Fibroblast of the conjunctiva (primary cell): ENCODE results near the gene PDIA4.
"Not testable (repeated sequence)": the region's sequence is repeated elsewhere in the genome, so short reads cannot be mapped to it uniquely, and the experiment has no call there.

Source experiments
- DNase-seq: peaks from one replicate; pipeline ENCODE4 v3.0.0-alpha.2; 2010; ENCODE audit warnings: low read depth

The PDIA4 gene

GRCh38 chr7:149003560-149004305 is 24.6 kb downstream of the PDIA4 start:
- no peak for DNase-seq

- DNase-seq, result no peak
Observed at GRCh38 chr7:149003018-149003417, 25.3 kb downstream of the PDIA4 start.

- no peak for DNase-seq
Observed at GRCh38 chr7:149002604-149003003, 25.7 kb downstream of the PDIA4 start.

- DNase-seq, result no peak
Observed at GRCh38 chr7:149001427-149002068, 26.8 kb downstream of the PDIA4 start.

- no peak for DNase-seq
Observed at GRCh38 chr7:149000961-149001360, 27.3 kb downstream of the PDIA4 start.

GRCh38 chr7:148999192-148999591 is 29.1 kb downstream of the PDIA4 start:
- no peak for DNase-seq

GRCh38 chr7:148997497-148997896 is 30.8 kb downstream of the PDIA4 start:
- DNase-seq, result no peak

GRCh38 chr7:148994576-148994975 is 33.7 kb downstream of the PDIA4 start:
- DNase-seq, result no peak

- no peak for DNase-seq
Observed at GRCh38 chr7:148993193-148993592, 35.1 kb downstream of the PDIA4 start.

- no peak for DNase-seq
Observed at GRCh38 chr7:148991536-148991935, 36.8 kb downstream of the PDIA4 start.

- DNase-seq, result no peak
Observed at GRCh38 chr7:148987751-148988512, 40.4 kb downstream of the PDIA4 start.

- peak; percentile 86 for DNase-seq
Observed at GRCh38 chr7:148987010-148987750, 41.1 kb downstream of the PDIA4 start.

- DNase-seq, result no peak
Observed at GRCh38 chr7:148986742-148987009, 41.6 kb downstream of the PDIA4 start.

GRCh38 chr7:148983200-148984146 is 44.8 kb downstream of the PDIA4 start:
- DNase-seq, result peak; percentile 76

GRCh38 chr7:148982654-148983199 is 45.6 kb downstream of the PDIA4 start:
- DNase-seq, result no peak

GRCh38 chr7:148979827-148980226 is 48.5 kb downstream of the PDIA4 start:
- no peak for DNase-seq

GRCh38 chr7:148979072-148979471 is 49.2 kb downstream of the PDIA4 start:
- DNase-seq, result not testable (repeated sequence)

GRCh38 chr7:148978091-148978490 is 50.2 kb downstream of the PDIA4 start:
- DNase-seq, result no peak

- no peak for DNase-seq
Observed at GRCh38 chr7:148975896-148976295, 52.4 kb downstream of the PDIA4 start.

GRCh38 chr7:148973256-148973655 is 55.0 kb downstream of the PDIA4 start:
- no peak for DNase-seq

GRCh38 chr7:148972375-148972774 is 55.9 kb downstream of the PDIA4 start:
- DNase-seq, result no peak
